ENCODE results near the gene MYL10.
A peak's percentile ranks its signal among the peaks of the same experiment; 100 is the strongest.

MYL10 gene

DNA sequence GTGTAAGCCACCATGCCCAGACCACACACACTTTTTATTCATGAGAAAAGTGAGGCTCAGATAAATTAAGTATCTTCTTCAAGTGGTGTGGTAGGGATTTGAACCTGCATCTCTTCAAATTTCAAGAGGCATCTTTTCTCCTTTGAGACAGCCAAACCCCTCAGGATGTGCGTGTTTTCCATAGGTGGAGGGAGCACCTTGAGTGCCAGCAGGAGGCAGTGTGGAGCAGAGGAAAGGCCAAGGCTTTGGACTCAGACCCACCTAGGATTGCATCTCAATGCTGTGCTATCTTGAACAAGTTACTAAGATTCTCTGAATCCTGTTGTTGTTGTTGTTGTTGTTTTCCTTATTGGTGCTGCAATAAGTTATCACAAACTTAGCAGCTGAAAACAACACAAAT, 40.2 kb upstream of the MYL10 start:
- Mint-ChIP-seq H3K9me3 (peaks cover 11% of the 10 kb centered on the region), H3K27me3 (ENCODE audit: low read depth) (peaks cover 4% of the 10 kb centered on the region), H3K36me3 (ENCODE audit: low read depth) (no peaks in the 10 kb centered on the region), H3K4me1 (peaks cover 25% of the 10 kb centered on the region), H3K4me3 (no peak overlapping the region), H3K27ac (no peak overlapping the region)
- no peak for TF ChIP-seq CTCF (IDR thresholded peaks at IDR 0.05; ENCODE audit: unreplicated experiment in 3 of 3)

- no peaks in the 10 kb centered on the region for H3K36me3 Mint-ChIP-seq (ENCODE audit: low read depth)
- no peak overlapping the region for H3K27ac Mint-ChIP-seq
- peaks cover 11% of the 10 kb centered on the region for H3K9me3 Mint-ChIP-seq
- TF ChIP-seq CTCF (IDR thresholded peaks at IDR 0.05; ENCODE audit: unreplicated experiment in 3 of 3), result no peak
- peaks cover 4% of the 10 kb centered on the region for H3K27me3 Mint-ChIP-seq (ENCODE audit: low read depth)
- peaks cover 25% of the 10 kb centered on the region for H3K4me1 Mint-ChIP-seq
- H3K4me3 Mint-ChIP-seq, result no peak overlapping the region
Observed at GRCh38 chr7:101668726-101669125, 39.6 kb upstream of the MYL10 start.

DNA sequence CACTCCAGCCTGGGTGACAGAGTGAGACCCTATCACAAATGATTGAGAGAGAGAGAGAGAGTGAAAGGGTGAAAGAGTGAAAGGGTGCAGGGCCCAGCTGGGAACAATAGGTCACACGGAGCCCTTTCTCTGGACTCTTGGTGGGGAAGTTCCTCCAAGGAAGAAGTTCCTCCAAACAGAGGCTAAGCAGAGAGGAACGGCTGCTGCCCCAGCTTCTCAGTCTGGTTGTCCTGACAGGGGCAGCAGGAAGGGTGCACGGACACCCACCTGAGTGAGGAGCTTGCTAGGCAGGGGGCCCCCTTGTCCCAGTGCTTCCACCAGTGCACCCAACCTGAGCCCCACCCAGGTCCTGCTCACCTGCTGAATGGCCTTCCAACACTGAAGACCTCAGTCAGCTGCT, 38.8 kb upstream of the MYL10 start:
- TF ChIP-seq CTCF (IDR thresholded peaks at IDR 0.05; ENCODE audit: unreplicated experiment in 3 of 3), result no peak
- Mint-ChIP-seq H3K4me3 (no peak overlapping the region), H3K36me3 (ENCODE audit: low read depth) (no peaks in the 10 kb centered on the region), H3K27ac (peak overlapping the region in 1 of 3 experiments; percentile 67), H3K27me3 (ENCODE audit: low read depth) (peaks cover 4% of the 10 kb centered on the region), H3K4me1 (peaks cover 25% of the 10 kb centered on the region), H3K9me3 (peaks cover 11% of the 10 kb centered on the region)

DNA sequence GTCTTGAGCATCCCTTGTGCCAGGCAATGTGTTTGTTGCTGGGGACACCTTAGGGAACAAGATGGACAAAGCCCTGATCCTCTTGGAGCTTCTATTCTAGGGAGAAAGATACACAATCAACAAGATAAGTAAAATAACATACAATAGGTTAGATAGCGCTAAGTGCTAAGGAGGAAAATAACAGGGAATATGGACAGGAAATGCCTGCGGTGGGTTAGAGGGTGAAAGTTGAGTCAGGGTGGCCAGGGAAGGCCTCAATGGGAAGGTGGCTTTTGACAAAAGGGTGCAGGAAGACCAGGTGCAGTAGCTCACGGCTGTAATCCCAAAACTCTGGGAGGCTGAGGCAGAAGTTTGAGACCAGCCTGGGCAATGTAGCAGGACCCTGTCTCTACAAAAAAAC, 38.3 kb upstream of the MYL10 start:
- Mint-ChIP-seq H3K9me3 (peaks cover 11% of the 10 kb centered on the region), H3K27ac (peak overlapping the region in 2 of 3 experiments; percentile 36 to 67), H3K36me3 (ENCODE audit: low read depth) (no peaks in the 10 kb centered on the region), H3K27me3 (ENCODE audit: low read depth) (peaks cover 4% of the 10 kb centered on the region), H3K4me1 (peaks cover 22% of the 10 kb centered on the region), H3K4me3 (no peak overlapping the region)
- TF ChIP-seq CTCF (IDR thresholded peaks at IDR 0.05; ENCODE audit: unreplicated experiment in 3 of 3), result no peak

- Mint-ChIP-seq H3K9me3 (peaks cover 11% of the 10 kb centered on the region), H3K36me3 (ENCODE audit: low read depth) (no peaks in the 10 kb centered on the region), H3K27ac (no peak overlapping the region), H3K4me1 (peaks cover 15% of the 10 kb centered on the region), H3K4me3 (no peak overlapping the region), H3K27me3 (ENCODE audit: low read depth) (peaks cover under 1% of the 10 kb centered on the region)
- TF ChIP-seq CTCF (IDR thresholded peaks at IDR 0.05; ENCODE audit: unreplicated experiment in 3 of 3), result no peak
Observed at GRCh38 chr7:101666741-101667140, 37.6 kb upstream of the MYL10 start.

DNA sequence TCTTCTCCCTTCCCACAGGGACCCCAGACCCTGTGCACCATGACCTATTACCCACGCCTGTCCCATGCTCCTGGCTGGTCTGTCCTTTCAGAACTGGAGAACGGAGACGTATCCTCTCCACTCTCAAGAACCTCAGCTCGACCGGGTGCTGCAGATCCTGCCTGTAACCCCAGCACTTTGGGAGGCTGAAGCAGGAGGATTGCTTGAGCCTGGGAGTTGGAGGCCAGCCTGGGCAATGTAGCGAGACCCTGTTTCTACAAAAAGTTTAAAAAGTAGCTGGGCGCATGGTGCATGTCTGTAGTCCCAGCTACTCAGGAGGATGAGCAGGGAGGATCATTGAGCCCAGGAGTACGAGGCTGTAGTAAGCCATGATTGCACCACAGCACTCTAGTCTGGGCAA, 37.2 kb upstream of the MYL10 start:
- no peak for TF ChIP-seq CTCF (IDR thresholded peaks at IDR 0.05; ENCODE audit: unreplicated experiment in 3 of 3)
- no peak overlapping the region for H3K4me3 Mint-ChIP-seq
- H3K9me3 Mint-ChIP-seq, result peaks cover 11% of the 10 kb centered on the region
- H3K36me3 Mint-ChIP-seq (ENCODE audit: low read depth), result no peaks in the 10 kb centered on the region
- H3K27ac Mint-ChIP-seq, result no peak overlapping the region
- H3K27me3 Mint-ChIP-seq (ENCODE audit: low read depth), result no peaks in the 10 kb centered on the region
- peaks cover 11% of the 10 kb centered on the region for H3K4me1 Mint-ChIP-seq
